ENCODE results near the gene EIF2B1.
"Not testable (repeated sequence)": the region's sequence is repeated elsewhere in the genome, so short reads cannot be mapped to it uniquely, and the experiment has no call there.

Gene EIF2B1

DNA sequence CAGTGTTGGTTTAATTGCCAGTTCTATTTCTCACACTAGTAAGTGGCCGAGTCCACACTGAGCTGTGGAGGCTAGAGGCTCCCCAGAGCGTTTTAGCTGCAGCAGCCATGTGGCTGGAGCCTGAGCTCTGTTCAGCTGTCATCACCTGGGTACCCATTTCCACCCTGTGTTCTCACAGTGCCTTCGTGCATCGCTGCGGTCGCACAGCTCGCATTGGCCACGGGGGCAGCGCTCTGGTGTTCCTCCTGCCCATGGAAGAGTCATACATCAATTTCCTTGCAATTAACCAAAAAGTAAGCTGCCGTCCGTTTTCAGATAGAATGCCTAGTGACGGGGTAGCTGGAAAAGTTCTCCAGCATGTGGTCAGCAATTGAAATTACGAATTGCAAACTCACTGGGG, 15.9 kb downstream of the EIF2B1 start:
- DNase-seq (ENCODE audit: low read depth in 2 of 2), result no peak

DNA sequence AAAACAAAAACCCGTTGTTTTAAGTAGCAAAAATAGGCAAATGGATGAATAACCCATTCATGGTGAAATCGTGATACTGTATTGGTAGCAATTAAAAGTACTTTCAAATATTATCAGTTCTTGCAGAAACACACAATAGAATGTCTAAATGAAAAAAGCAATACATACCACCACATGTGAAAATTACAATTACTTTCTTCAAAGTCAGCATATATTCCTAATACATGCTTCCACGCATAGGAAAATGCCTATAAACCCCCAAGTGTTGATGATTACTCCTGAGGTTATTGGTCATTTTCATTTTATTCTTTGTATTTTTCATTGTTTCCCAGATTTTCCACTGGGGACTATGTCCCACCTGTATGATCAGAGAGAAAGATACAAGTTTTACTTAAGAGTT, 16.3 kb downstream of the EIF2B1 start:
- DNase-seq (ENCODE audit: low read depth in 2 of 2), result no peak

DNA sequence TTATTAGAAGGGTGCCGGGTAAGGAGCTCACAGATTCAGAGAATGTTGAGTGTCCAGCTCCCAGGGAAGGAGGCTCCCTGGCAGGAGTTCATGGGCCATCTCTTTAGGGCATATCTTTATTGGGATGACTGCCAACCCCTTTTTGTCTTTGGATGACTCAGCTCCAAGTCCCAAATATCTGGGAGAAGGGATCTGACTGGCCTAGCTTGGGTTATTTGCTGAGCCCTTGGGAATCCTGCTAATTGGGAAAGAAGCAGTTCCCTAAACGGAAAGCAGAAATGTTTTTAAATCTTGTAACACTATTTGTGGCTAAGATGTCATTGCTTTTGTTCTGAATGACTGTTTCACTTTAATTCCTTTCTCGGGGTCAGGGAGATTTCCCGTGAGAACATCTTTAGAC, 19.0 kb downstream of the EIF2B1 start:
- DNase-seq (ENCODE audit: low read depth in 2 of 2), result no peak

DNA sequence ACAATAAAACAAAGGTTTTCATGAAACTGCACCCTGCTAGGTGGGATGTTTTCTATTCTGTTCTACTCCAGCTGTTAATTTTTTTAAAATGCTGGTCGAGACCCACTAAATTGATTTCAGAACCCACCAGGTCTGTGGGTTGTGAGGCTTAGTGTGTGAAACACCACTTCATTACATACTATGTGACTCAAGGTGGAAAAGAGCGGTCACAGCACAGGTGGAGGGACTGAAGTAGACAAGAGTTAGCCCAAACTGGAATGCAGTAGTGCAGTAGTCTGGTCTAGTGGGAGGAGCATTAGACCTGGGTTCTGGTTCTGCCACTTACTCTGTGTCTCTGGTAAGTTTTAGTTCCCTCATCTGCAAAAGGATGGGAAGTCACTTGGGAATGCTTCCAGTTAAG, 19.4 kb downstream of the EIF2B1 start:
- DNase-seq (ENCODE audit: low read depth in 2 of 2), result no peak

DNA sequence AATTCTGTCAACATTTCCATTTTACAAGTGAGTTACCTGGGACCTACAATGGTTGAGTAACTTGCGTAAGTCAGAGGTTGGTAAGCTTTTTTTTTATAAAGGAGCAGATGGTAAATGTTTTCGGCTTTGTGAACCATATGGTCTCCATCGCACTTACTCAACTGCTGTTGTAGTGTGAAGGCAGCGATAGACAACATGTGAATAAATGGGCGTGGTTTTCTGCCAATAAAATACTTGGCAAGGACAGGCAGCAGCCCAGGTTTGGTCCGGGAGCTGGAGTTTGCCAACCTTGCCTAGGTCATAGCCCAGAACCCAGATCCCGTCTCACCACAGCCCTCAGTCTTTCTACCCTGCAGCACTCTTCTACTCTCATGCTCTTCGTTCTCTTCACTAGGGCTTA, 25.3 kb downstream of the EIF2B1 start:
- DNase-seq (ENCODE audit: low read depth in 2 of 2), result no peak

DNA sequence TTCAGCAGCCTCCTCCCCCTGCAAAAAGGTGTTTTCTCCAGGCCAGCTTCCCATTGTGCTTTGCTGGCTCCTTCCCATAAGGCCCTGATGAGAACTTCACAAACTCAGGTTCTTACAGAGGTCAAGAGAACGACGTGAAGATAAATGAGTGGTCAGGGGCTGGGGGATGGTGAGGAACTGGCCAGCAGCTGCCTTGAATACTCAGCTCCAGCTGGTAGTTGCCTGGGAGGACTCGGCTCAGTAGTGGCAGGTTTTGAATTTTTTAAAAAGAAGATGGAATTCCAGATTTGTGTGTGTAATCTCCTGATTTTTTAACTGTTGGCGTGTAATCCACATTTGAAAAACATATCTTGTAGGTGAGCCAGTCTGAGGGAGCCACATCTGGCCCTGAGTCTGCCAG, 25.7 kb downstream of the EIF2B1 start:
- DNase-seq (ENCODE audit: low read depth in 2 of 2), result no peak

DNA sequence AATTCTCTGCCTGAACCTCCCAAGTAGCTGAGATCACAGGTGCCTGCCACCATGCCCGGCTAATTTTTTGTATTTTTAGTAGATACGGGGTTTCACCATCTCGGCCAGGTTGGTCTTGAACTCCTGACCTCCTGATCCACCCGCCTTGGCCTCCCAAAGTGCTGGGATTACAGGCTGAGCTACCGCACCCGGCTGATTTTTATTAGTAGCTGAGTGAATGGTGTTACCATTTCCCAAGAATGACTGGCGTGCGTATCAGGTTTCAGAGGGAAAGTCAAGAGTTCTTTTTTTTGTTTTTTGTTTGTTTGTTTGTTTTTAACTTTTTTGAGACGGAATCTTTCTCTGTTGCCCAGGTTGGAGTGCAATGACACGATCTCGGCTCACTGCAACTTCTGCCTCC, 30.0 kb downstream of the EIF2B1 start:
- not testable (repeated sequence) for DNase-seq (ENCODE audit: low read depth in 2 of 2)

DNA sequence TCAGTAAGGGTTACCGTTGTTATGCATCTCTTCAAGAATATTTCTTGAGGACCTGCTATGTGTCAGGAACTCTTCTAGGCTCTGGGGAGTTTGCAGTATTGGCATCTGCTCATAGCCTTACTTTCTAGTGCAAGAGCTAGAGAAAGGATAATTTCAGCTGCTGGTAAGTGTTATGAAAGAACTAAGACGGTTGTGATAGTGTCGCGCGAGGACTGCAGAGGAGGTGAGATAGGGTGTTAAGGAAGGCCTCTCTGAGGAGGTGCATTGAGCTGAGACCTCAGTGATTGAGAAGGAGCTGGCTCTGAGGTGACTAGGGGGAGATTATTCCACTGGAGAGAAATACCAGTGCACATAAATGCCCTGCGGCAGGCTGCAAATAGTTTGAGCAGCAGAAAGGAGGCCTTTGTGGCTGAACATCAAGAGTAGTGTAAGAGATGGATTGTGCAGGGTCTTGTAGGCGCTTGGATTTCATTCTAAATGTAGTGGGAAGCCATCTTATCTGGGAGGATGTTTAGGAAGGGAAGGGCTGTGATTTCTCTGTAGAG, 30.8 kb downstream of the EIF2B1 start:
- no peak for DNase-seq (ENCODE audit: low read depth in 2 of 2)

DNA sequence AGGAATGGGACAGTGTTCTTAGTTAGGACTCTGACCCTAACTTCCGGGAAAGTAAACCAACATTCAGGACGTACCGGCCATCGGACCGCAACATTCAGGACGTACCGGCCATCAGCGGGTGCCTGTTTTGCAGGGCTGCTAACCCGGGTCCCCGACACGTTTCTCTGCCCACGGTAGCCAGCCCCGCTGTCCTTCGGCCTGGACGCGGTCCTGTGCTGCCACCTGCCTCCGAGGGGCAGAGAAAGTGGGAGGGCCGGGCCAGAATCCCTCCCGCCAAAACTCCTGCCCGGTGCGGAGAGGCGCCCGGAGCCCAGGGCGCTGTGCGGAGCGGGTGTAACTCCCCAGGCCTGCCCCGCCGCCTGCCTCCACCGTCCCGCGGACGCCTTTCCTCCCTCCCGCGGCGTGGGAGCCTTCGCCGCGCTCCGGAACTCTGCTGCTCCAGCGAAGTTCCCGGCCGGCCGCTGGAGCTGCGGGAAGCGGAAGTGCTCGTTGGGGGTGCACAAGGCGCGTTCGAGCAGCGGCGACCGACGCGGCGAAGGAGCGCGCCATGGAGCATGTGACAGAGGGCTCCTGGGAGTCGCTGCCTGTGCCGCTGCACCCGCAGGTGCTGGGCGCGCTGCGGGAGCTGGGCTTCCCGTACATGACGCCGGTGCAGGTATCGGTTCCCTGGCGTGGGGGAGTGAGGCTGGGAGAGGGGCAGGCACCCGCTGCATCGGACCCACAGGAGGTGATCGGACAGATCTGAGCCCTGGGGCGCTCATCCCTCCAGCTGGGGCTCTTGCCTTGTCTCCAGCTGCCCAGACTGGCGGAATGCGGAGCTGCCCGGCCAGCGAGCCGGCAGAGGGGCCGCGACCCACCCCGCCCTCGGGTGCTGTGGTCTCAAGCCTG, 31.6 kb downstream of the EIF2B1 start, which contains the start of gene DDX55:
Gene DDX55 (plus strand): TSS at position 498 of the 888 bp plus-strand sequence. CDS start 50 bp downstream, at position 548.
- DNase-seq (ENCODE audit: low read depth in 2 of 2), result peak; percentile 62 to 66

DNA sequence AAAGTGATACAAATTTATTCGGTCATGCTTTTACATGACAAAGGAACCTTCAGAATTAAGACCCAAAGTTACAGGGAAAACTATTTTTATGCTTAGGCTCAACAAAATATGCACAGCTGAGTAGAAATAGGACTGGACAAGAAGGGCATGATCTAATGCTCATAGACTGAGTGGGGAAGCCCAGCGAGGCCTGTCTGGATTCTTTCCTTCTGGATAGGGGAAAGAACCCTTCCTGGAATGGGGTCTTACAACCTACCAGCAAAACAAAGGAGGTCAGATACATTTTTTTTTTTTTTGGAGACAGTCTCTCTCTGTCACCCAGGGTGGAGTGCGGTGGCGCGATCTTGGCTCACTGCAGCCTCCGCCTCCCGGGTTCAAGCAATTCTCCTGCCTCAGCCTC, 33.8 kb downstream of the EIF2B1 start:
- no peak for DNase-seq (ENCODE audit: low read depth in 2 of 2)

DNA sequence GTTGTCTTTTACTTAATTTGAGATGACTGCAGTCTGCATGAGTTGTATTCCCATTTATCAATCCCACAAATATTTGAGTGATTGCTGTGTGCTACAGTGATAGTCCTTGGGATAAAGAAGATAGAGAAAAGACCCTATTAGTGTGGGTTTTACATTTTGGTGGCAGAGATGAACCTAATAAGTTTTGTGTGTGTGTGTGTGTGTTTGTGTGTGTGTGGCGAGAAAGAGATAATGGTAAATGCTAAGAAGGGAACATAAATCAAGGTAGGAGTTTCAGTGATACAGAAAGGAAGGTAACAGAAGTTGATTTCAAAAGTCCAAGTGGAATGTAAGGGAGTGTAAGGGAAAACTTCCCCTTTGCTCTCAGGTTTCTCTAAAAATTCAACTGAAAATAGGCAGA, 34.2 kb downstream of the EIF2B1 start:
- no peak for DNase-seq (ENCODE audit: low read depth in 2 of 2)

DNA sequence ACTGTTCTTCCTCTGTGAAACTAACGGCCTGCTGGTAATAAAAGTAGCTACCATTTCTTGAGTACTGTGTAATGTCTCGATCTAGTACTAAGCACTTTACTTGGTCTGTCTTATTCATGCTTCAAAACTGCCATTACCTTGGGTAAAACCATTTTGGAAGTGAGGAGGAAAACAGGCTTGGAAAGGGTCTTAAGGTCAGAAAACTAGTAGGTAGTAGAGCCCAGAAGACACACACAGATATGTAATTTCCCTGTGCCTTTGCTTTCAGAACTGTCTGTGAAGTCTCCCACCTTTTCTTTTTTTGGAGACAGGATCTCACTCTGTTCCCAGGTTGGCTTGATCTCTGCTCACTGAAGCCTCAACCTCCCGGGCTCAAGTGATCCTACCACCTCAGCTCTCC, 35.0 kb downstream of the EIF2B1 start:
- no peak for DNase-seq (ENCODE audit: low read depth in 2 of 2)

DNA sequence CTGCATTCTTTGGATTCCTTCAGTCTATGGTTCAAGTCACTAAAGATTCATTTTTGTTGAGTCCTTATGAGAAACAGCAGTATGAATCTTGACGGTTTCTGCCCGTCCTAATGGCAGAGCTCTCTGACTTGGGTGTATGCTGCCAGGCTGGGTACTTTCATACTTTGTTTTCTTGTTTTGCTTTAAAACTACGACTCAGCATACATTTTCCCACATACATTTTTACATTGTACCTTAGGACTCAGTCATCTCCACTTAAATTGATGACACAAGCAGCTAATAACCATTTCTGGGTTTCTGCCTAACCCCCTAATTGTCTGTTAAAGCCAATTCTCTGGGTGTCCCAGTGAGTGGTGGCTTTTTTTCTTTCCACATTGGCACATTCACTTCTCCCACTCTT, 36.4 kb downstream of the EIF2B1 start:
- no peak for DNase-seq (ENCODE audit: low read depth in 2 of 2)

DNA sequence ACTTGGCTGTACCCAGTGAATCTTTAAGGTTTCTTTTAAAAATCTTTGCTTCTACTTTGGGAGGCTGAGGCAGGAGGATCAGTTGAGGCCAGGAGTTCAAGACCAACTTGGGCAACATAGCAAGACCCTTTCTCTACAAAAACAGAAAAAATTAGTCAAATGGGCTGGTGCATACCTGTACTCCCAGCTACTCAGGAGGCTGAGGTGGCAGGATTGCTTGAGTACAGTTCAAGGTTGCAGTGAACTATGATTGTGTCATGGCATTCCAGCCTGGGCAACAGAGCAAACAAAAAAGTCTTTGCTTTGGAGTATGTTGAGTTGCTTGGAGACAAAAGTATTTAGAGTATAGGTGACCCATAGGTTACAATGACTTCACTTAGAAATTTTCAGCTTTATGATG, 37.8 kb downstream of the EIF2B1 start:
- DNase-seq (ENCODE audit: low read depth in 2 of 2), result no peak

DNA sequence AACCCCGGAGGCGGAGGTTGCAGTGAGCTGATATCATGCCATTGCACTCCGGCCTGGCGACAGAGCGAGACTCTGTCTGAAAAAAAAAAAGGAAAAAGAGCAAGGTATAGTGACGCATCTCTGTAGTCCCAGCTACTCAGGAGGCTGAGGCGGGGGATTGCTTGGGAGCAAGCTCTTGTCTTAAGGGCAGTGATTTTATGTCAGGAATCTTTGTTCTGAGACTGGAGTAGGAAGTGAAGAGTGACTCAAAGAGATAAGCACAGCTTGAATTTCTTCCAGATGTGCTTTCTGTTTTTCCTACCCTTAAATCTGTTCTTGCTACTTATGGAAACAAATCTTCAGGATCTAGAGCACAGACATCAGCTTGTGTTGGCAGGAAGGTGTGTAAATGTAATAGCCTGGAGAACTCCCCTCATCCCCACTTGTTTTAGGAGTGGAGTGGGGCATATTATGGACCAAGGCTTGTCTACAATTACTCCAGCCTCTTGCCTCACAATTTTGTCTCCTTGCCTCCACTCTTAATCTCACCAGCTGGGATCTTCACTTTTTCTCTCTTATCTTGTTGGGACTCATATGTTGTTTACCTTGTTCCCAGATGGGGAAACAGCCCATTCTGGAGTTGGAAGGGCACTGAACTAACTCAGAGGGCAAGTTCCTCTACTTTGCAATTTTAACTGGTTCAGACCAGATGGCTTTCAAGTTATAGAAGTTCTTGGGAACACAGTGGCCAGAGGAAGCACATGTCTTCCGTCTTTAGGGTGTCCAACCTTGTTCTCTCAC, 41.6 kb downstream of the EIF2B1 start:
- no peak for DNase-seq (ENCODE audit: low read depth in 2 of 2)

DNA sequence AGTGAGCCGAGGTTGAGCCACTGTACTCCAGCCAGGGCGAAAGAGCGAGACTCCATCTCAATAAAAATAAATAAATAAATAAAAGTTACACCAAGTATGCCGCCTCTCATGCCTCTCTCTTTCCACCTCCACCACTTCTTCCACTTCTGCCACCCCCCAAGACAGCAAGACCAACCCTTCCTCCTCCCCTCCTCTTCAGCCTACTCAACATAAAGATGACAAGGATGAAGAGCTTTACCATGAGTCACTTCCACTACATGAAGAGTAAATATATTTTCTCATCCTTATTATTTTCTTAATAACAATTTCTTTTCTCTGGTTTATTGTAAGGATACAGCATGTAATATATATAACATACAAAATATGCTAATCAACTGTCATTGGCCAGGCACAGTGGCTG, 52.7 kb downstream of the EIF2B1 start:
- DNase-seq (ENCODE audit: low read depth in 2 of 2), result no peak

DNA sequence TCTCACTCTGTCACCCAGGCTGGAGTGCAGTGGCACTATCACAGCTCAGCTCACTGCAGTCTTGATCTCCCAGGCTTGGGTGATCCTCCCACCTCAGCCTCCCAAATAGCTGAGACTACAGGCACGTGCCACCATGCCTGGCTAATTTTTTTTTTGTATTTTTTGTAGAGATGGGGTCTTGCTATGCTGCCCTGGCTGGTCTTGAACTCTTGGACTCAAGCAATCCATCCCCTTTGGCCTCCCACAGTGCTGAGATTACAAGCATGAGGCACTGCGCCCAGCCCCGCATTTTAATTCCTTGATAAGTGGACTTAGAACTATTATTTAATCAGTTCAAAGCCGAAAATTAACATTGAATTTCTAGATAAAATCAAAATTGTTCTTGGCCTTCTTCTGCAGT, 54.7 kb downstream of the EIF2B1 start:
- DNase-seq (ENCODE audit: low read depth in 2 of 2), result not testable (repeated sequence)

DNA sequence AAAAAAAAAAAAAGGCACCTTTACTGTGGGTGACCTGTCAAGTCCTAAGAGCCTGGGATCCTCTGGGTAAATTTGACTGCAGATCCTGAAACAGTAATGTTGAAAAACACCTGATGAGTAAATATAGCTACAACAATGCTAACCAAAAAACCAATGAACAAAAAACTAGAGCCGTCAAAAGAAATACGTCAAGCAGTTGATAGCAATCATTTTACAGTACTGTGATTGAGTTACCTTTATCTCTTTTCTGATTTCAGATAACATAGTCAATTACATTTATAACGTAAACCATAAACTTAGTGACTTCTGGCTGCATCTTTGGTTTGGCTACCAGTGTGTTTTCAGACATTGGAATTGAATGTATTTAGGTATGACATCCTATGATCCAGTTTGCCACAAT, 55.2 kb downstream of the EIF2B1 start:
- no peak for DNase-seq (ENCODE audit: low read depth in 2 of 2)

DNA sequence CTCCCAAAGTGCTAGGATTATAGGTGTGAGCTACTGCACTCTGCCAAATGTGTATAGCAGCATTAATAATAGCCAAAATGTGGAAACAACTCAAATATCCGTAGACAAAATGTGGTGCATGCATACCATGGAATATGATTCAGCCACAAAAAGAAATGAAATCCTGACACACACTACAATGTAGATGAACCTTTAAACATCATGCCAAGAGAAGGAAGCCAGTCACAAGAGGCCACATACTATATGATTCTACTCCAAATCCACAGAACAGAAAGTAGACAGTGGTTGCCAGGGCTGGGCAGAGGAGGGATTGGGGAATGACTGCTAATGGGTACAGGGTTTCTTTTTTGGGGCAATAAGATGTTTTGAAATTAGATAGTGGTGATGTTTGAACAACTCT, 56.9 kb downstream of the EIF2B1 start:
- DNase-seq (ENCODE audit: low read depth in 2 of 2), result no peak

DNA sequence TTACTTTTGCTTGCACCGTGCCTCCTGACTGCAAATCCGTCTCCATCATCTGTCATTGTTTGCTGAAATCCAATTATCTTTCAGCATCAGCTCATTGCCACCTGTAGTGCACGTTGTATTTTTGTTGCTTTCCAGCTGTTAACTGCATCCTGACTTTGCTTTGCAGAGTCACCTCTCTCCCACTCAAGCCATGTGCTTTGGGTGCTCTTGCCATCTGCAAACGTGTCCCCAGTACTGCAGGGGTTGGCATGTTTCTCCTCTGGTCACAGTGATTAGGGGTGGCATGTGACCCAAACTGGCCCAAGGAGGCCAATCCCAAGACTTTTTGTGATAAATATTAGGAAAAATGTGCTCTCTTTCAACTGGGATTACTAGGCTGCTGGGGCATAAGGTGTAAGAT, 59.6 kb downstream of the EIF2B1 start:
- no peak for DNase-seq (ENCODE audit: low read depth in 2 of 2)

DNA sequence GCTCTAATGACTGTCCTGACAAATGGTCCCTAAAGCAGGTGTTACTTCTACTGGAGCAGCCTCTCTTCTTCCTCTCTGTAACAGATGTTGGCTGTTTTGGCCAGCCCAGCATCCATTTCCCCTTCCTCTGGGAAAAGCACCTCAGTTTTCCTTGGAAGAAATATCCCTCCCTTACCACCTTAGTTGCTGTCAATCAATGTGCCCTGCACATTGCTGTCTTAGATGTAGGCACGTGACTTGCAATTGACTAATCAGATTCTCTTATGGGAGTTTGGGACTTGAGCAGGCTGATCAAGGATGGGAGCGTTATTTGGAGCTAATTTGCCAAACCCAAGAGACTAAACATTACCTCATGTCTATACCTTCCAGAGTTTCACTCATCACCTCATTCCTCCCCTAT, 61.1 kb downstream of the EIF2B1 start:
- no peak for DNase-seq (ENCODE audit: low read depth in 2 of 2)

DNA sequence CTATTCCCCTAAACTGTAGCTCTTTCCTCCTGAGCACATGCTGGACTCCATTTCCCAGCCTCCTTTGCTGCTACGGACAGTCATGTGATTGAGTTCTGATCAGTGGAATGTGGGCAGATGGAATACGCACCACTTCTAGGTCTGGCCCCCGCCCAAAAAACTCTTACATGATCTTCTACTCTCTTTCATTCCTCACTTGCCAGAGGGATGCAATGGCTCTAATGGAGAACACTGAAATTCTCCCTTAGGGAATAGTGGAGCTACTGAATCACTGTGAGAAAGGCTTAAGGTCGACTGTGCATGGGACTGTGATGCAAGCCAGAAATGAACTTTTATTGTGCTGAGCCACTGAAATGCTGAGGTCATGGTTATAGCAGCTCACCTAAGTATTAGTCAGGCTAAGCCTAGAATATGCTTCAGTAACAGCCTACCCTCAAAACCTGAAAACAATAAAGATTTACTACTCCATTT, 62.1 kb downstream of the EIF2B1 start:
- no peak for DNase-seq (ENCODE audit: low read depth in 2 of 2)
